ENCODE data around the gene TUFT1. TPM values are rescaled to one million over a fixed set of nuclear protein-coding genes. Genes with fewer than 3 reads are reported as not detected.

TUFT1 gene
- total and polyA plus RNA-seq, 2 of the 8 experiments (the other 6 are each of a cell fraction or from before 2014, with no cell fraction given): 7.3 to 10.4 TPM

- POLR2A ChIA-PET (ENCODE audit: partially characterized antibody): interaction anchor here (17.1 kb wide), 1 partner anchor 18 kb away, joined by 283 read pairs; the partner anchor contains the start of gene TUFT1
- Histone ChIP-seq H3K18ac (ENCODE audit: extremely low read depth, low read length) (no peak overlapping the region), H2AFZ (ENCODE audit: low read length) (no peak overlapping the region)
- no peak for TF ChIP-seq YY1 (IDR thresholded peaks at IDR 0.05; ENCODE audit: low read depth, low read length)
- TF ChIP-seq CTBP2 (IDR thresholded peaks at IDR 0.05; ENCODE audit: borderline replicate concordance, insufficient read depth, insufficient read length, low read length): no peak
- TF ChIP-seq ZNF274 (IDR thresholded peaks at IDR 0.05; ENCODE audit: borderline replicate concordance, extremely low read depth, low read length): no peak
- no peak for TF ChIP-seq RAD21 (IDR thresholded peaks at IDR 0.05 in 1 of 2, conservative IDR thresholded peaks at IDR 0.05 in 1 of 2; ENCODE audit: low read depth in 2 of 2, low read length in 2 of 2)
- TF ChIP-seq GABPA (IDR thresholded peaks at IDR 0.05; ENCODE audit: borderline replicate concordance, insufficient read depth, low read length): no peak
- TF ChIP-seq RFX5 (IDR thresholded peaks at IDR 0.05; ENCODE audit: borderline replicate concordance, low read depth, low read length): no peak
- no peak for TF ChIP-seq BACH1 (IDR thresholded peaks at IDR 0.05; ENCODE audit: low read length)
- TF ChIP-seq CREB1 (IDR thresholded peaks at IDR 0.05): no peak
- no peak for TF ChIP-seq RXRA (IDR thresholded peaks at IDR 0.05; ENCODE audit: insufficient read depth, low read depth, low read length)
- no peak for TF ChIP-seq POLR2A (IDR thresholded peaks at IDR 0.05; ENCODE audit: control extremely low read depth in 1 of 2, low read depth in 2 of 2, low read length in 2 of 2)
- no peak for TF ChIP-seq KDM5A (IDR thresholded peaks at IDR 0.05; ENCODE audit: low read length)
- no peak for TF ChIP-seq JUND (IDR thresholded peaks at IDR 0.05; ENCODE audit: low read length)
- TF ChIP-seq E2F6 (IDR thresholded peaks at IDR 0.05): no peak
- no peak for TF ChIP-seq SIX5 (IDR thresholded peaks at IDR 0.05; ENCODE audit: low read depth, low read length)
Observed at GRCh38 chr1:151519667-151520066, 20.4 kb upstream of the TUFT1 start.

More at GRCh38 chr1:151519667-151520066, 20.4 kb upstream of the TUFT1 start:
- Histone ChIP-seq H2BK5ac (ENCODE audit: low read depth, low read length) (no peak overlapping the region), H4K91ac (replicated peaks; ENCODE audit: insufficient read length, low read length) (no peak overlapping the region), H3K9ac (replicated peaks in 1 of 4; ENCODE audit: extremely low read depth in 1 of 4, low read depth in 3 of 4, low read length in 3 of 4) (no peak overlapping the region), H3K4me2 (ENCODE audit: insufficient read depth in 1 of 2, low read depth in 2 of 2, low read length in 2 of 2) (no peak overlapping the region), H2BK15ac (ENCODE audit: low read length) (no peak overlapping the region), H3K4me1 (replicated peaks in 1 of 4; ENCODE audit: control insufficient read depth in 3 of 4, insufficient read depth in 4 of 4, low read length in 3 of 4) (peaks cover 1 to 8% (median 4%) of the 10 kb centered on the region in 4 experiments; a peak in 3 of 7 replicates), H3K23ac (ENCODE audit: insufficient read length) (no peak overlapping the region), H2BK12ac (ENCODE audit: low read depth, low read length) (no peak overlapping the region), H3K27me3 (replicated peaks in 1 of 4; ENCODE audit: control insufficient read depth in 3 of 4, extremely low read depth in 1 of 4, insufficient read depth in 3 of 4, low read length in 3 of 4) (no peaks in the 10 kb centered on the region), H3K27ac (ENCODE audit: low read depth, low read length) (no peak overlapping the region), H4K20me1 (replicated peaks in 1 of 2; ENCODE audit: control insufficient read depth in 1 of 2, insufficient read depth in 2 of 2, low read length in 2 of 2) (peaks cover 0 to 4% of the 10 kb centered on the region in 2 experiments), H3K4me3 (ENCODE audit: extremely low read depth in 1 of 4, insufficient read depth in 2 of 4, low read depth in 3 of 4, low read length in 4 of 4) (no peak overlapping the region), H3K79me1 (ENCODE audit: low read depth, low read length) (peaks cover 3% of the 10 kb centered on the region; the same call in 1 of the 2 replicates), H3K14ac (ENCODE audit: insufficient read length) (no peak overlapping the region), H3K56ac (replicated peaks; ENCODE audit: insufficient read length, low read depth, low read length) (no peak overlapping the region), H4K5ac (ENCODE audit: insufficient read length, low read depth, low read length) (no peak overlapping the region), H3K79me2 (ENCODE audit: control insufficient read depth in 1 of 2, insufficient read depth in 2 of 2, low read length in 2 of 2) (peaks cover 0 to 29% of the 10 kb centered on the region in 2 experiments; a peak in 2 of 4 replicates), H3K4ac (replicated peaks; ENCODE audit: insufficient read length, low read depth, low read length) (no peak overlapping the region), H4K8ac (ENCODE audit: extremely low read depth, insufficient read depth, low read length) (no peak overlapping the region), H3K36me3 (ENCODE audit: control insufficient read depth in 2 of 4, insufficient read depth in 4 of 4, low read length in 3 of 4) (peaks cover 20 to 40% (median 37%) of the 10 kb centered on the region in 4 experiments), H2BK20ac (ENCODE audit: low read length) (no peak overlapping the region), H2BK120ac (replicated peaks; ENCODE audit: low read depth, low read length) (no peak overlapping the region), H2AK5ac (ENCODE audit: low read depth, low read length) (no peak overlapping the region), H3K23me2 (ENCODE audit: low read depth, low read length) (no peaks in the 10 kb centered on the region; the same call in 1 of the 2 replicates), H3K9me3 (ENCODE audit: insufficient read depth in 2 of 2, low read depth in 1 of 2, low read length in 1 of 2) (no peaks in the 10 kb centered on the region)
- no peak for DNase-seq (ENCODE audit: low read depth in 1 of 2, low spot score in 2 of 2)
- WGBS, 2 experiments (ENCODE audit: extremely low coverage in 1 of 2, insufficient coverage in 1 of 2, insufficient read length in 1 of 2, insufficient replicate concordance in 2 of 2, low coverage in 1 of 2, low lambda C conversion rate in 2 of 2, missing lambda C conversion rate in 1 of 2): 86% methylated on average over 2 of the region's 2 CpGs; no CpG with 5 or more reads in 1 of the 2 experiments
- CTCF ChIA-PET (ENCODE audit: partially characterized antibody): interaction anchor here (0.6 to 6.1 kb wide), 4 partner anchors 14 to 328 kb away, joined by 3 to 54 read pairs (median 6); no protein-coding TSS in a partner anchor
- no peak for FAIRE-seq
